Tibial nerve (tissue), 4 donors: ENCODE results near the gene VSTM2B. TPM values are rescaled to one million over a fixed set of nuclear protein-coding genes. Genes with fewer than 3 reads are reported as not detected.
A peak's percentile ranks its signal among the peaks of the same experiment; 100 is the strongest.

ENCODE experiments used
- DNase-seq, 2 donors: peaks; one replicate each; pipeline ENCODE4 v3.0.0-alpha.2; 2019; ENCODE audit warnings: low spot score in 2 of 2
- H3K27ac ChIP-seq, 4 donors: fragments of 200-600 bp; sonication (generic) in 3 of 4; one replicate each; pipeline ENCODE4 v1.5.1; 2017 to 2019; ENCODE audit warnings: mild to moderate bottlenecking in 1 of 4
- H3K27me3 ChIP-seq, 2 donors: fragments of 200-600 bp; sonication (generic) in 1 of 2; one replicate each; pipeline versions ENCODE4 v1.5.1 to v1.6.0; 2017 to 2019
- H3K36me3 ChIP-seq, 3 donors: fragments of 200-600 bp; sonication (generic); one replicate each; pipeline ENCODE4 v1.5.1; 2018 to 2019
- H3K4me1 ChIP-seq, 4 donors: fragments of 200-600 bp; sonication (generic) in 3 of 4; one replicate each; pipeline ENCODE4 v1.5.1; 2017 to 2019
- H3K4me3 ChIP-seq, 4 donors: fragments of 200-600 bp; sonication (generic) in 3 of 4; one replicate each; pipeline ENCODE4 v1.5.1; 2017 to 2019; ENCODE audit warnings: mild to moderate bottlenecking in 1 of 4, moderate library complexity in 1 of 4
- H3K9me3 ChIP-seq, 4 donors: fragments of 200-600 bp; sonication (generic) in 3 of 4; one replicate each; pipeline ENCODE4 v1.5.1; 2017 to 2019
- CTCF ChIP-seq, 5 experiments: fragments of 200-600 bp in 3 of 5; fragments of 450-650 bp in 2 of 5; sonication (generic) in 3 of 5; IDR thresholded peaks; one replicate each; pipeline ENCODE4 v1.5.1; 2016 to 2019; ENCODE audit warnings: antibody characterized with exemption in 5 of 5, mild to moderate bottlenecking in 3 of 5, moderate library complexity in 2 of 5
- EP300 ChIP-seq, 2 donors: sonication (generic); formaldehyde crosslinking; IDR thresholded peaks; one replicate each; pipeline ENCODE4 v1.6.1; 2017; ENCODE audit warnings: antibody characterized with exemption in 2 of 2, mild to moderate bottlenecking in 1 of 2
- POLR2A ChIP-seq, 2 donors: fragments of 450-650 bp; IDR thresholded peaks; one replicate each; pipeline ENCODE4 v1.6.1; 2017; ENCODE audit warnings: antibody characterized with exemption in 2 of 2, mild to moderate bottlenecking in 2 of 2, moderate library complexity in 2 of 2
- WGBS, 2 donors: methylation state at CpG; one replicate each; pipeline ENCODE4 v1.1.5; 2018; 5-methylcytosine and 5-hydroxymethylcytosine counted together
- total RNA-seq, 4 donors: library from RNA; depleted of rRNA; stranded (reverse); fragments of >200 nt; gene quantifications; one replicate each; pipeline ENCODE4 v1.1.0, GENCODE V29; 2016

VSTM2B gene
- total RNA-seq, 4 donors from 2014 or later: not detected

GRCh38 chr19:29598496-29598895, 72.7 kb downstream of the VSTM2B start:
- Histone ChIP-seq H3K27ac (no peak overlapping the region), H3K36me3 (no peaks in the 10 kb centered on the region), H3K27me3 (peaks cover 0 to 24% of the 10 kb centered on the region in 2 donors), H3K9me3 (no peaks in the 10 kb centered on the region), H3K4me1 (no peaks in the 10 kb centered on the region), H3K4me3 (no peak overlapping the region)
- no peak for TF ChIP-seq EP300 (IDR thresholded peaks at IDR 0.05)
- TF ChIP-seq POLR2A (IDR thresholded peaks at IDR 0.05): no peak
- 41 to 61% methylated on average over 3 of the region's 3 CpGs for WGBS, 2 donors
- no peak for DNase-seq

- Histone ChIP-seq H3K27me3 (peaks cover 0 to under 1% of the 10 kb centered on the region in 2 donors), H3K36me3 (no peaks in the 10 kb centered on the region), H3K4me3 (no peak overlapping the region), H3K27ac (no peak overlapping the region), H3K4me1 (peaks cover 4 to 24% (median 18%) of the 10 kb centered on the region in 4 donors), H3K9me3 (no peaks in the 10 kb centered on the region)
- no peak for DNase-seq
- 59 to 64% methylated on average over 5 of the region's 5 CpGs for WGBS, 2 donors
- no peak for TF ChIP-seq CTCF (IDR thresholded peaks at IDR 0.05)
- TF ChIP-seq EP300 (IDR thresholded peaks at IDR 0.05): no peak
- no peak for TF ChIP-seq POLR2A (IDR thresholded peaks at IDR 0.05)
Observed at GRCh38 chr19:29603308-29603707, 77.5 kb downstream of the VSTM2B start.

GRCh38 chr19:29605653-29606419, 80.0 kb downstream of the VSTM2B start, which contains the start of gene POP4:
Gene POP4, plus strand, starts transcription at chr19:29606283. Its CDS starts 36 bp downstream, at chr19:29606319.
- H3K4me1 ChIP-seq: peaks cover 4 to 32% (median 19%) of the 10 kb centered on the region in 4 donors
- 0% methylated on average over 39 to 47 of the region's 47 CpGs for WGBS, 2 donors
- no peaks in the 10 kb centered on the region for H3K9me3 ChIP-seq
- DNase-seq: peak; percentile 96 to 98
- H3K27ac ChIP-seq: peak within 1 kb of the TSS; percentile 94 to 99 (median 98)
- TF ChIP-seq POLR2A (IDR thresholded peaks at IDR 0.05) (peak; percentile 81 to 98), EP300 (IDR thresholded peaks at IDR 0.05) (peak; percentile 98 to 99), CTCF (IDR thresholded peaks at IDR 0.05) (peak in 1 of 5 experiments; percentile 46)
- H3K36me3 ChIP-seq: peaks cover 0 to 24% (median 0%) of the 10 kb centered on the region in 3 donors
- no peaks in the 10 kb centered on the region for H3K27me3 ChIP-seq
- peak within 1 kb of the TSS; percentile 84 to 96 (median 94) for H3K4me3 ChIP-seq

- peaks cover 0 to 29% (median under 1%) of the 10 kb centered on the region in 3 donors for H3K36me3 ChIP-seq
- no peak for DNase-seq
- H3K4me3 ChIP-seq: peak overlapping the region; percentile 84 to 96 (median 94)
- H3K27me3 ChIP-seq: no peaks in the 10 kb centered on the region
- H3K9me3 ChIP-seq: no peaks in the 10 kb centered on the region
- WGBS, 2 donors: 0 to 1% methylated on average over 12 of the region's 12 CpGs
- TF ChIP-seq EP300 (IDR thresholded peaks at IDR 0.05) (no peak), POLR2A (IDR thresholded peaks at IDR 0.05) (no peak), CTCF (IDR thresholded peaks at IDR 0.05) (no peak)
- H3K4me1 ChIP-seq: peaks cover 4 to 33% (median 20%) of the 10 kb centered on the region in 4 donors
- H3K27ac ChIP-seq: peak overlapping the region; percentile 94 to 99 (median 98)
Observed at GRCh38 chr19:29606420-29606747, 80.6 kb downstream of the VSTM2B start.

- Histone ChIP-seq H3K36me3 (peaks cover 2 to 62% (median 26%) of the 10 kb centered on the region in 3 donors), H3K9me3 (no peaks in the 10 kb centered on the region), H3K4me1 (peaks cover 4 to 31% (median 20%) of the 10 kb centered on the region in 4 donors), H3K4me3 (no peak overlapping the region), H3K27me3 (no peaks in the 10 kb centered on the region), H3K27ac (no peak overlapping the region)
- 91 to 95% methylated on average over 11 of the region's 11 CpGs for whole genome bisulfite sequencing, 2 donors
- DNase-seq: no peak
- TF ChIP-seq EP300 (IDR thresholded peaks at IDR 0.05) (no peak), POLR2A (IDR thresholded peaks at IDR 0.05) (no peak), CTCF (IDR thresholded peaks at IDR 0.05) (no peak)
Observed at GRCh38 chr19:29609636-29610035, 83.8 kb downstream of the VSTM2B start.
